ENCODE measurements around the gene TMEM63A. TPM values are rescaled to one million over a fixed set of nuclear protein-coding genes. Genes with fewer than 3 reads are reported as not detected.

Gene TMEM63A
- total RNA-seq, 1 experiment from 2014 or later = 47.5 TPM

GRCh38 chr1:225871359-225872074 lies 10.7 kb downstream of the TMEM63A start:
- CTCF ChIA-PET = interaction anchor here (0.5 to 1.5 kb wide), 10 partner anchors 9 to 1327 kb away, joined by 3 to 11 read pairs (median 4); partner anchors contain the start of genes SRP9 and TMEM63A
- Histone ChIP-seq H3F3A (ENCODE audit: low read length, unreplicated experiment) (peaks cover 19% of the 10 kb centered on the region), H2AFZ (ENCODE audit: low read length) (no peak overlapping the region), H3K4me1 (ENCODE audit: insufficient read depth, low read length) (peaks cover 68% of the 10 kb centered on the region), H3K36me3 (ENCODE audit: low read depth, low read length) (peaks cover 53% of the 10 kb centered on the region), H3K9me2 (replicated peaks; ENCODE audit: low read length) (no peaks in the 10 kb centered on the region), H3K27me3 (ENCODE audit: low read length) (no peaks in the 10 kb centered on the region), H3K4me2 (ENCODE audit: low read length) (peak overlapping the region; percentile 72), H3K9me3 (ENCODE audit: low read length) (no peaks in the 10 kb centered on the region), H3K27ac (ENCODE audit: low read length) (peak overlapping the region; percentile 92), H3K9ac (ENCODE audit: low read length) (peak overlapping the region; percentile 51), H3K79me2 (ENCODE audit: low read length) (peaks cover 34% of the 10 kb centered on the region), H4K20me1 (ENCODE audit: low read length) (peaks cover 12% of the 10 kb centered on the region; the same call in 1 of the 2 replicates), H3K4me3 (ENCODE audit: low read length) (peak overlapping the region; percentile 26)
- DNase-seq = peak; percentile 99
- peak; percentile 86 for ATAC-seq
- POLR2A ChIA-PET (ENCODE audit: unreplicated experiment) = interaction anchor here (0.6 to 2.0 kb wide), 8 partner anchors 10 to 1649 kb away, joined by 3 to 16 read pairs (median 9); partner anchors contain the start of genes LEFTY1, PYCR2 and TMEM63A
- TF ChIP-seq CTCF (conservative IDR thresholded peaks at IDR 0.05; ENCODE audit: low read depth, low read length) = no peak
- no peak for TF ChIP-seq EZH2phosphoT487 (IDR thresholded peaks at IDR 0.05; ENCODE audit: borderline replicate concordance, low read length)
- no peak for TF ChIP-seq EZH2 (IDR thresholded peaks at IDR 0.05; ENCODE audit: low read length, unreplicated experiment)
- no TSS peak for BruUV-seq (replicated peaks)
- intact Hi-C loops (cut with micrococcal nuclease) = loop anchor here (1.0 kb wide), 2 partner anchors 49 to 53 kb away; partner anchors contain the start of gene PYCR2

- Histone ChIP-seq H3K9me3 (ENCODE audit: low read length) (no peaks in the 10 kb centered on the region), H3K9me2 (replicated peaks; ENCODE audit: low read length) (no peaks in the 10 kb centered on the region), H3K79me2 (ENCODE audit: low read length) (peaks cover 30% of the 10 kb centered on the region), H3F3A (ENCODE audit: low read length, unreplicated experiment) (peaks cover 24% of the 10 kb centered on the region), H3K27me3 (ENCODE audit: low read length) (no peaks in the 10 kb centered on the region), H2AFZ (ENCODE audit: low read length) (no peak overlapping the region), H3K4me2 (ENCODE audit: low read length) (peak overlapping the region; percentile 72), H3K36me3 (ENCODE audit: low read depth, low read length) (peaks cover 52% of the 10 kb centered on the region), H3K4me1 (ENCODE audit: insufficient read depth, low read length) (peaks cover 68% of the 10 kb centered on the region), H4K20me1 (ENCODE audit: low read length) (peaks cover 14% of the 10 kb centered on the region; the same call in 1 of the 2 replicates), H3K9ac (ENCODE audit: low read length) (peak overlapping the region; percentile 46), H3K27ac (ENCODE audit: low read length) (peak overlapping the region; percentile 92), H3K4me3 (ENCODE audit: low read length) (peak overlapping the region; percentile 19; the same call in 1 of the 2 replicates)
- ChIA-PET POLR2A (ENCODE audit: unreplicated experiment) (interaction anchor here (0.6 to 2.0 kb wide), 3 partner anchors 10 to 510 kb away, joined by 3 to 16 read pairs (median 10); partner anchors contain the start of gene TMEM63A), CTCF (interaction anchor here (0.8 to 1.5 kb wide), 4 partner anchors 11 to 396 kb away, joined by 3 to 9 read pairs (median 4); partner anchors contain the start of genes SRP9 and TMEM63A)
- TF ChIP-seq CTCF (conservative IDR thresholded peaks at IDR 0.05; ENCODE audit: low read depth, low read length) = no peak
- no peak for TF ChIP-seq EZH2 (IDR thresholded peaks at IDR 0.05; ENCODE audit: low read length, unreplicated experiment)
- TF ChIP-seq EZH2phosphoT487 (IDR thresholded peaks at IDR 0.05; ENCODE audit: borderline replicate concordance, low read length) = no peak
- ATAC-seq = no peak
- no TSS peak for BruUV-seq (replicated peaks)
- intact Hi-C loops (cut with micrococcal nuclease) = loop anchor here (1.0 kb wide), 2 partner anchors 49 to 53 kb away; partner anchors contain the start of gene PYCR2
- no peak for DNase-seq
These were observed 11.3 kb downstream of the TMEM63A start for GRCh38 chr1:225870911-225871310.
